ENCODE measurements around the gene IL20RA.

DNA sequence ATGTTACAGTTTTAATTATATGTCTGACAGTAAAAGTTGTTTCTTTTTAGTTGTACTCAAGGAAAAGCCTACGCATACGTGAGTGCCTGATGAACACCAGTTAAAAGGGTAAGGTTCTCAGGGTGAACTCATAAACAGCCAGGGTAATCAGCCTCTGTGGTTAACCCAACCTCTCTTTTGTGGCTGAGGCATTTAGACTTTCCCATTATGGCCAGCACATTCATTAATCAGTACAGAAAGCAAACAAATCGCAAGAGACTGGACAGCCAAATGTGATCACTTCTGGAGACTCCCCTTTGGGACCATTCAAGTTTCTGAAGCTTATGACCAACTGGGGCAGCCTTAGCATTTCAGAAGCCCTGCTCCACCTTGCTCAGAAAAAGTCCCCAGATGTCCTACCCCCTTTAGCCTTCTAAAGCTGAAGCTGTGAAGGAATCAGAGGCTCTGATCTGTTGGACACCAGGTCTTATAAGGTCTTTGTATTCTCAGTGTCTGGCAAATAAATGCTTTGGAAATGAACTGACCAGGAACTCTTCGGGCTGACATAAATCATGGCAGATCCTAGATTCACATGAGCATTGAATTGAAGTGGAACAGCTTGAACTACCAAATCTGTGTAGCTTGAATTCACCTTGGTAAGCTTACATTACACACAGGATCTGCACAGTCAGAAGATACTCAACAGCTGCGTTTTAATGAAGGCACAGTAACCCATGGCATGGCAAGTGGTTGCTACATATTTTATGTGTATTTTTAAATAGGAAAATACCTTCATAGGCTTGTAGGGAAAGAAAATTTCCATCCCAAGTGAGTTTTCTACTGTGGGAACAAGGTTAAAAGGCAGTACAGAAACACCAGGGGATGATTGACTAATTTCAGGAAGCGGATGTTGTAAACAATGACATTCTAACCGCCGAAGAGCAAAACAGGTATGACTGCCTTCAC, 18.7 kb downstream of the IL20RA start:
- TF ChIP-seq, protein P1, sequence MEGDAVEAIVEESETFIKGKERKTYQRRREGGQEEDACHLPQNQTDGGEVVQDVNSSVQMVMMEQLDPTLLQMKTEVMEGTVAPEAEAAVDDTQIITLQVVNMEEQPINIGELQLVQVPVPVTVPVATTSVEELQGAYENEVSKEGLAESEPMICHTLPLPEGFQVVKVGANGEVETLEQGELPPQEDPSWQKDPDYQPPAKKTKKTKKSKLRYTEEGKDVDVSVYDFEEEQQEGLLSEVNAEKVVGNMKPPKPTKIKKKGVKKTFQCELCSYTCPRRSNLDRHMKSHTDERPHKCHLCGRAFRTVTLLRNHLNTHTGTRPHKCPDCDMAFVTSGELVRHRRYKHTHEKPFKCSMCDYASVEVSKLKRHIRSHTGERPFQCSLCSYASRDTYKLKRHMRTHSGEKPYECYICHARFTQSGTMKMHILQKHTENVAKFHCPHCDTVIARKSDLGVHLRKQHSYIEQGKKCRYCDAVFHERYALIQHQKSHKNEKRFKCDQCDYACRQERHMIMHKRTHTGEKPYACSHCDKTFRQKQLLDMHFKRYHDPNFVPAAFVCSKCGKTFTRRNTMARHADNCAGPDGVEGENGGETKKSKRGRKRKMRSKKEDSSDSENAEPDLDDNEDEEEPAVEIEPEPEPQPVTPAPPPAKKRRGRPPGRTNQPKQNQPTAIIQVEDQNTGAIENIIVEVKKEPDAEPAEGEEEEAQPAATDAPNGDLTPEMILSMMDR (IDR thresholded peaks at IDR 0.05; ENCODE audit: low read length) = no peak
- TF ChIP-seq EZH2 (optimal IDR thresholded peaks at IDR 0.05; ENCODE audit: low read depth, low read length) = no peak
- no peak for TF ChIP-seq EZH2phosphoT487 (IDR thresholded peaks at IDR 0.05; ENCODE audit: low read length)

Measured in MM.1S (cell line).